ENCODE measurements around the gene IL1RL2.

IL1RL2 gene

GRCh38 chr2:102158011-102158755 is 28.6 kb upstream of the IL1RL2 start:
- no peak for DNase-seq (ENCODE audit: low spot score)

- no peak for DNase-seq (ENCODE audit: low spot score)
Measured at GRCh38 chr2:102159295-102159694, 27.5 kb upstream of the IL1RL2 start.

- no peak for DNase-seq (ENCODE audit: low spot score)
Measured at GRCh38 chr2:102166189-102166845, 20.5 kb upstream of the IL1RL2 start.

GRCh38 chr2:102168026-102168771 is 18.6 kb upstream of the IL1RL2 start:
- DNase-seq (ENCODE audit: low spot score): no peak

- no peak for DNase-seq (ENCODE audit: low spot score)
Measured at GRCh38 chr2:102171946-102172345, 14.9 kb upstream of the IL1RL2 start.

GRCh38 chr2:102172745-102173144 is 14.1 kb upstream of the IL1RL2 start:
- no peak for DNase-seq (ENCODE audit: low spot score)

GRCh38 chr2:102176172-102176571 is 10.7 kb upstream of the IL1RL2 start:
- no peak for DNase-seq (ENCODE audit: low spot score)

- DNase-seq (ENCODE audit: low spot score): no peak
Measured at GRCh38 chr2:102177814-102178478, 8.9 kb upstream of the IL1RL2 start.

GRCh38 chr2:102179061-102179460 is 7.8 kb upstream of the IL1RL2 start:
- DNase-seq (ENCODE audit: low spot score): no peak

- DNase-seq (ENCODE audit: low spot score): no peak
Measured at GRCh38 chr2:102179788-102180686, 6.8 kb upstream of the IL1RL2 start.

- DNase-seq (ENCODE audit: low spot score): no peak
Measured at GRCh38 chr2:102180687-102180999, 6.2 kb upstream of the IL1RL2 start.

- DNase-seq (ENCODE audit: low spot score): no peak
Measured at GRCh38 chr2:102181376-102181775, 5.4 kb upstream of the IL1RL2 start.

- no peak for DNase-seq (ENCODE audit: low spot score)
Measured at GRCh38 chr2:102181919-102182635, 4.7 kb upstream of the IL1RL2 start.

- DNase-seq (ENCODE audit: low spot score): no peak
Measured at GRCh38 chr2:102184018-102184417, 2.8 kb upstream of the IL1RL2 start.

- no peak for DNase-seq (ENCODE audit: low spot score)
Measured at GRCh38 chr2:102184568-102184967, 2.3 kb upstream of the IL1RL2 start.

- no peak for DNase-seq (ENCODE audit: low spot score)
Measured at GRCh38 chr2:102185347-102185746, 1.5 kb upstream of the IL1RL2 start.

GRCh38 chr2:102187496-102188150 is 800 bp downstream of the IL1RL2 start:
- no peak for DNase-seq (ENCODE audit: low spot score)

- DNase-seq (ENCODE audit: low spot score): no peak
Measured at GRCh38 chr2:102190430-102191107, 3.7 kb downstream of the IL1RL2 start.

GRCh38 chr2:102191501-102191900 is 4.7 kb downstream of the IL1RL2 start:
- no peak for DNase-seq (ENCODE audit: low spot score)

- no peak for DNase-seq (ENCODE audit: low spot score)
Measured at GRCh38 chr2:102193074-102193473, 6.3 kb downstream of the IL1RL2 start.

Measured in D341Med (cell line).